HepG2 (cell line): ENCODE measurements around the gene CDK18. TPM values are rescaled to one million over a fixed set of nuclear protein-coding genes. Genes with fewer than 3 reads are reported as not detected.

ENCODE experiments used
- ATAC-seq: fragments of 200-7000 bp; cut with Tn5 transposase; 3 replicates; pipeline ENCODE4 v1.9.1; 2020; ENCODE audit warnings: mild to moderate bottlenecking, moderate library complexity
- BruUV-seq: library from RNA; stranded (reverse); fragments of 400-500 nt; replicated peaks from 2 replicates; lab custom pipeline; 2021; lab: Mats Ljungman, UMichigan
- CTCF ChIA-PET: fragments of 300-600 bp; formaldehyde crosslinking; extraction: SDS; loops from one replicate; lab custom pipeline; 2021; ENCODE audit warnings: low total read pairs, inconsistent platforms, low intra/inter-chr PET ratio; lab: Yijun Ruan, JAX
- POLR2A ChIA-PET: fragments of 350-600 bp; sonication (Branson Sonifier 250); formaldehyde crosslinking; loops from one replicate; lab custom pipeline; 2020; ENCODE audit warnings: antibody characterized with exemption, inconsistent platforms; lab: Yijun Ruan, JAX
- DNase-seq: peaks from one replicate; pipeline ENCODE4 v3.0.0-alpha.2; 2015; ENCODE audit warnings: low spot score
- FAIRE-seq: peaks from 3 replicates; lab custom pipeline; 2011; peaks lifted over from hg19 to GRCh38; lab: Jason Lieb, UNC
- H2AFZ ChIP-seq: one replicate; pipeline ENCODE4 v1.6.1; 2011; ENCODE audit warnings: low read length, inconsistent platforms
- H3K27ac ChIP-seq: fragments of 300-600 bp; 3 replicates; pipeline ENCODE4 v1.8.0; 2011; ENCODE audit warnings: mixed run types, mild to moderate bottlenecking, mixed read lengths, low read length, inconsistent platforms; ENCODE audit not compliant: insufficient read depth; ENCODE audit errors: extremely low read length
- H3K27me3 ChIP-seq, 2 experiments: fragments of 200-600 bp in 1 of 2; 2 replicates in 1 of 2; 3 replicates in 1 of 2; pipeline versions ENCODE4 v1.6.0 to v1.8.0; 2011; ENCODE audit warnings: low read length in 2 of 2, mild to moderate bottlenecking in 2 of 2, moderate library complexity in 2 of 2, inconsistent platforms in 1 of 2; ENCODE audit not compliant: insufficient read depth in 2 of 2, control insufficient read depth in 1 of 2
- H3K36me3 ChIP-seq, 2 experiments: fragments of 200-600 bp in 1 of 2; replicated peaks in 1 of 2; 2 replicates in 1 of 2; 3 replicates in 1 of 2; pipeline versions ENCODE4 v1.5.1 to v1.8.0; 2011; ENCODE audit warnings: low read length in 2 of 2, inconsistent platforms in 1 of 2; ENCODE audit not compliant: insufficient read depth in 2 of 2, control insufficient read depth in 1 of 2
- H3K4me1 ChIP-seq: 2 replicates; pipeline ENCODE4 v1.5.1; 2012; ENCODE audit warnings: low read length, inconsistent platforms; ENCODE audit not compliant: insufficient read depth
- H3K4me2 ChIP-seq: 2 replicates; pipeline ENCODE4 v1.6.0; 2011; ENCODE audit warnings: low read depth, low read length, inconsistent platforms
- H3K4me3 ChIP-seq, 3 experiments: fragments of 200-600 bp in 1 of 3; sonication (generic), shearing (Covaris generic) in 1 of 3; replicated peaks in 1 of 3; 2 replicates each; pipeline ENCODE4 v1.5.1; 2011 to 2016; ENCODE audit warnings: low read length in 3 of 3, inconsistent platforms in 2 of 3, low read depth in 2 of 3, mild to moderate bottlenecking in 2 of 3, control low read depth in 1 of 3, mixed read lengths in 1 of 3; ENCODE audit not compliant: insufficient read depth in 1 of 3
- H3K79me2 ChIP-seq: one replicate; pipeline ENCODE4 v1.6.1; 2011; ENCODE audit warnings: low read length, inconsistent platforms; ENCODE audit not compliant: insufficient read depth
- H3K9ac ChIP-seq: 2 replicates; pipeline ENCODE4 v1.6.0; 2011; ENCODE audit warnings: mild to moderate bottlenecking, low read depth, low read length, inconsistent platforms; ENCODE audit not compliant: insufficient read depth
- H3K9me3 ChIP-seq: 2 replicates; pipeline ENCODE4 v1.5.1; 2012; ENCODE audit warnings: mild to moderate bottlenecking, low read length
- H4K20me1 ChIP-seq: 2 replicates; pipeline ENCODE4 v1.6.0; 2011; ENCODE audit warnings: inconsistent platforms, mild to moderate bottlenecking, low read length, moderate library complexity; ENCODE audit not compliant: insufficient read depth
- GLMP ChIP-seq: sonication (generic); formaldehyde crosslinking; IDR thresholded peaks from 2 replicates; pipeline ENCODE4 v1.9.0; 2021; ENCODE audit warnings: missing genetic modification reagents, mild to moderate bottlenecking, borderline replicate concordance
- KLF9 ChIP-seq: IDR thresholded peaks from 2 replicates; pipeline ENCODE4 v1.6.1; 2016; ENCODE audit warnings: low read depth
- MAFF ChIP-seq: IDR thresholded peaks from 2 replicates; pipeline ENCODE4 v1.6.1; 2011; ENCODE audit warnings: low read depth, low read length, improper control_type of control experiment
- MEIS2 ChIP-seq: sonication (generic); formaldehyde crosslinking; IDR thresholded peaks from 2 replicates; pipeline ENCODE4 v1.9.0; 2021; ENCODE audit warnings: mild to moderate bottlenecking, missing genetic modification reagents
- PREB ChIP-seq: sonication (generic); formaldehyde crosslinking; IDR thresholded peaks from 2 replicates; pipeline ENCODE4 v1.4.0; 2020; ENCODE audit warnings: missing genetic modification reagents
- ZNF274 ChIP-seq: sonication (generic); formaldehyde crosslinking; IDR thresholded peaks from 2 replicates; pipeline ENCODE4 v1.5.1; 2020; ENCODE audit warnings: mild to moderate bottlenecking, missing genetic modification reagents
- ZNF75D ChIP-seq: sonication (generic); formaldehyde crosslinking; IDR thresholded peaks from 2 replicates; pipeline ENCODE4 v1.8.1; 2023; ENCODE audit warnings: missing genetic modification reagents, mild to moderate bottlenecking, borderline replicate concordance
- WGBS: methylation state at CpG from one replicate; pipeline ENCODE4 v1.1.6; 2017; ENCODE audit warnings: low lambda C conversion rate; 5-methylcytosine and 5-hydroxymethylcytosine counted together
- in situ Hi-C: cut with HindIII; loops from 2 replicates; pipeline ENCODE4 v1.10.0; 2017; ENCODE audit warnings: low pct_unique_long_range_greater_than_20kb; ENCODE audit not compliant: extremely low pct_ligation_motif_present
- intact Hi-C: fragments of 100-400 bp; cut with micrococcal nuclease; formaldehyde crosslinking; loops from one replicate; pipeline ENCODE4 v1.10.0; 2022; ENCODE audit not compliant: unreplicated experiment
- polyA plus RNA-seq, 8 experiments: library from polyadenylated mRNA; depleted of rRNA in 3 of 8; stranded (reverse) in 7 of 8; unstranded in 1 of 8; fragments of >200 nt; fragmentation: Illumina TruSeq in 4 of 8; extraction: Trizol in 4 of 8; gene quantifications; 2 replicates each; pipeline versions ENCODE4 v1.2.1 to v1.2.3, GENCODE V29; 2011 to 2016; ENCODE audit warnings: low read depth in 4 of 8, missing spikeins in 1 of 8, mixed read lengths in 1 of 8; ENCODE audit not compliant: insufficient read depth in 1 of 8
- total RNA-seq, 5 experiments: library from RNA; depleted of rRNA; stranded (reverse); fragments of >200 nt; fragmentation: Illumina TruSeq; extraction: Trizol; gene quantifications; 2 replicates each; pipeline ENCODE4 v1.2.3, GENCODE V29; 2016; ENCODE audit warnings: low read depth in 1 of 5

Gene CDK18
- total and polyA plus RNA-seq, 2 of the 13 experiments (the other 11 are each of a cell fraction or from before 2014, with no cell fraction given): 6.4 to 38.8 TPM

- intact Hi-C loops: no loop called here
- TF ChIP-seq MEIS2 (CRISPR knock-in tag) (no peak), KLF9 (no peak), ZNF274 (no peak), MAFF (no peak), GLMP (CRISPR knock-in tag) (no peak)
- Histone ChIP-seq H3K4me3 (no peak overlapping the region), H3K79me2 (no peaks in the 10 kb centered on the region), H3K4me2 (no peak overlapping the region), H2AFZ (no peak overlapping the region), H3K4me1 (0 out of 2 replicates have a peak, but pooled peaks cover 5% of the 10 kb centered on the region), H3K27me3 (peaks cover 5 to 17% of the 10 kb centered on the region in 2 experiments; a peak in 4 of 5 replicates), H3K36me3 (no peaks in the 10 kb centered on the region), H3K9ac (no peak overlapping the region), H4K20me1 (no peaks in the 10 kb centered on the region), H3K9me3 (no peaks in the 10 kb centered on the region; the same call in 1 of the 2 replicates), H3K27ac (no peak overlapping the region)
- DNase-seq (no peak), FAIRE-seq (no peak), ATAC-seq (peak; percentile 24)
- POLR2A ChIA-PET: no interaction called here
- in situ Hi-C loops: no loop called here
- BruUV-seq: no TSS peak
- CTCF ChIA-PET: no interaction called here
- WGBS: no CpG with 5 or more reads among the region's 6 CpGs
Measured at GRCh38 chr1:205477121-205477758, 27.2 kb upstream of the CDK18 start.

GRCh38 chr1:205477759-205478247 is 26.7 kb upstream of the CDK18 start:
- Histone ChIP-seq H2AFZ (no peak overlapping the region), H3K9me3 (no peaks in the 10 kb centered on the region; the same call in 1 of the 2 replicates), H3K79me2 (no peaks in the 10 kb centered on the region), H3K36me3 (no peaks in the 10 kb centered on the region), H3K4me2 (no peak overlapping the region), H3K27me3 (peaks cover 5 to 19% of the 10 kb centered on the region in 2 experiments; a peak in 4 of 5 replicates), H3K4me3 (no peak overlapping the region), H3K9ac (no peak overlapping the region), H3K4me1 (0 out of 2 replicates have a peak, but pooled peaks cover 5% of the 10 kb centered on the region), H3K27ac (no peak overlapping the region), H4K20me1 (no peaks in the 10 kb centered on the region)
- CTCF ChIA-PET: no interaction called here
- no TSS peak for BruUV-seq
- intact Hi-C loops (no loop called here), in situ Hi-C loops (no loop called here)
- no peak for FAIRE-seq
- POLR2A ChIA-PET: interaction anchor here (0.8 kb wide), 1 partner anchor 27 kb away, joined by 3 read pairs; no protein-coding TSS in a partner anchor
- 28% methylated on average over 6 of the region's 12 CpGs for WGBS
- no peak for ATAC-seq
- DNase-seq: no peak
- no peak for TF ChIP-seq PREB (CRISPR knock-in tag)
- no peak for TF ChIP-seq ZNF75D (CRISPR knock-in tag)
